ENCODE results near the gene BAZ2B. TPM values are rescaled to one million over a fixed set of nuclear protein-coding genes. Genes with fewer than 3 reads are reported as not detected.

The BAZ2B gene
- total and polyA plus RNA-seq, 9 of the 15 experiments (the other 6 are each of a cell fraction or from before 2014, with no cell fraction given) = 7.5 to 38.6 (median 19.8) TPM

- Histone ChIP-seq H3K9me3 (replicated peaks; ENCODE audit: control insufficient read depth, insufficient read depth, low read depth, low read length) (no peaks in the 10 kb centered on the region), H3K4me2 (ENCODE audit: insufficient read depth, low read length) (no peak overlapping the region), H3K9ac (ENCODE audit: insufficient read depth in 1 of 2, low read depth in 2 of 2, low read length in 2 of 2) (no peak overlapping the region), H3K27ac (ENCODE audit: extremely low read depth, low read depth, low read length) (no peak overlapping the region), H2AFZ (ENCODE audit: low read depth, low read length) (no peak overlapping the region), H3K36me3 (ENCODE audit: control insufficient read depth, insufficient read depth, low read length) (no peaks in the 10 kb centered on the region), H3K79me2 (ENCODE audit: control insufficient read depth, insufficient read depth, low read length) (peaks cover 6% of the 10 kb centered on the region; the same call in 1 of the 3 replicates), H3K4me3 (no peak overlapping the region), H4K20me1 (replicated peaks; ENCODE audit: control insufficient read depth, insufficient read depth, low read length) (no peaks in the 10 kb centered on the region), H3K9me1 (ENCODE audit: control insufficient read depth, insufficient read depth, low read length) (no peaks in the 10 kb centered on the region), H3K4me1 (replicated peaks in 1 of 2; ENCODE audit: control insufficient read depth in 2 of 2, insufficient read depth in 2 of 2, low read length in 2 of 2) (peaks cover 0 to 3% of the 10 kb centered on the region in 2 experiments; a peak in 1 of 5 replicates), H3K27me3 (ENCODE audit: control insufficient read depth in 2 of 2, insufficient read depth in 2 of 2, low read length in 2 of 2) (no peaks in the 10 kb centered on the region)
- DNase-seq (ENCODE audit: extremely low read depth in 1 of 4, low spot score in 3 of 4) (no peak), FAIRE-seq (no peak), ATAC-seq (no peak)
- BruUV-seq (replicated peaks) = no TSS peak
- intact Hi-C loops (cut with micrococcal nuclease) = no loop called here
- WGBS (ENCODE audit: insufficient coverage, low coverage, missing lambda C conversion rate) = 72% methylated on average over 2 of the region's 2 CpGs
- in situ Hi-C loops (cut with MboI) = no loop called here
- TF ChIP-seq ILK (tag; IDR thresholded peaks at IDR 0.05; ENCODE audit: borderline replicate concordance, low read depth) = no peak
- no peak for TF ChIP-seq NCOA1 (IDR thresholded peaks at IDR 0.05; ENCODE audit: low read depth)
- no peak for TF ChIP-seq PBX2 (CRISPR knock-in tag; IDR thresholded peaks at IDR 0.05; ENCODE audit: low read depth)
- TF ChIP-seq PBX2 (tag; conservative IDR thresholded peaks at IDR 0.05; ENCODE audit: low read depth) = peak; percentile 37; the same call in 1 of the 2 replicates
- no peak for TF ChIP-seq E2F6 (IDR thresholded peaks at IDR 0.05; ENCODE audit: borderline replicate concordance in 1 of 2, extremely low read depth in 1 of 2, insufficient read depth in 1 of 2, insufficient read length in 1 of 2, low read depth in 1 of 2, low read length in 1 of 2, poor library complexity in 1 of 2, severe bottlenecking in 1 of 2)
- TF ChIP-seq BRF2 (IDR thresholded peaks at IDR 0.05; ENCODE audit: borderline replicate concordance, insufficient read depth, insufficient read length) = no peak
- ChIA-PET CTCF (ENCODE audit: low intra/inter-chr PET ratio) (no interaction called here), POLR2A (interaction anchor here (0.8 kb wide), 1 partner anchor 38 kb away, joined by 3 read pairs; no protein-coding TSS in a partner anchor)
Measured at GRCh38 chr2:159620796-159621195, 4.4 kb upstream of the BAZ2B start.

All from K562 (cell line).